Keratinocyte (primary cell): ENCODE results near the gene STK32C. TPM values are rescaled to one million over a fixed set of nuclear protein-coding genes. Genes with fewer than 3 reads are reported as not detected.

ENCODE experiments used
- DNase-seq: peaks from one replicate; pipeline ENCODE4 v3.0.0-alpha.2; 2011; ENCODE audit warnings: low read depth, missing footprints, low spot score
- FAIRE-seq: peaks from 2 replicates; lab custom pipeline; 2011; peaks lifted over from hg19 to GRCh38; lab: Jason Lieb, UNC
- H2AFZ ChIP-seq: 2 replicates; pipeline ENCODE4 v1.6.0; 2012; ENCODE audit warnings: low read length, control low read depth, inconsistent platforms; ENCODE audit not compliant: control insufficient read depth
- H3K27ac ChIP-seq: 2 replicates; pipeline ENCODE4 v1.5.1; 2011; ENCODE audit warnings: low read length; ENCODE audit not compliant: control insufficient read depth, insufficient read depth
- H3K27me3 ChIP-seq: 3 replicates; pipeline ENCODE4 v1.6.0; 2011; ENCODE audit warnings: low read length; ENCODE audit not compliant: control insufficient read depth, insufficient read depth; ENCODE audit errors: extremely low read depth
- H3K36me3 ChIP-seq, 2 experiments: 2 replicates in 1 of 2; 3 replicates in 1 of 2; pipeline ENCODE4 v1.5.1; 2011; ENCODE audit warnings: low read length in 2 of 2, mild to moderate bottlenecking in 1 of 2; ENCODE audit not compliant: control insufficient read depth in 2 of 2, insufficient read depth in 2 of 2; ENCODE audit errors: extremely low read depth in 1 of 2
- H3K4me1 ChIP-seq: 3 replicates; pipeline ENCODE4 v1.5.1; 2011; ENCODE audit warnings: low read length; ENCODE audit not compliant: control insufficient read depth, insufficient read depth; ENCODE audit errors: extremely low read depth
- H3K4me2 ChIP-seq: 3 replicates; pipeline ENCODE4 v1.6.0; 2011; ENCODE audit warnings: low read depth, low read length; ENCODE audit not compliant: control insufficient read depth, insufficient read depth; ENCODE audit errors: extremely low read depth
- H3K4me3 ChIP-seq, 3 experiments: fragments of 200-600 bp in 1 of 3; sonication (generic) in 1 of 3; 2 replicates in 2 of 3; 3 replicates in 1 of 3; pipeline ENCODE4 v1.5.1; 2011 to 2016; ENCODE audit warnings: low read length in 3 of 3, mild to moderate bottlenecking in 3 of 3, control low read depth in 2 of 3, inconsistent platforms in 1 of 3, low read depth in 1 of 3, mixed read lengths in 1 of 3, mixed run types in 1 of 3, moderate library complexity in 1 of 3; ENCODE audit not compliant: control insufficient read depth in 2 of 3, insufficient read depth in 2 of 3; ENCODE audit errors: extremely low read depth in 1 of 3
- H3K79me2 ChIP-seq: 2 replicates; pipeline ENCODE4 v1.6.0; 2012; ENCODE audit warnings: low read length; ENCODE audit not compliant: control insufficient read depth, insufficient read depth
- H3K9ac ChIP-seq: 3 replicates; pipeline ENCODE4 v1.6.0; 2011; ENCODE audit warnings: low read length; ENCODE audit not compliant: control insufficient read depth, insufficient read depth; ENCODE audit errors: extremely low read depth
- H3K9me1 ChIP-seq: 3 replicates; pipeline ENCODE4 v1.6.0; 2011; ENCODE audit warnings: low read length; ENCODE audit not compliant: control insufficient read depth, insufficient read depth; ENCODE audit errors: extremely low read depth
- H3K9me3 ChIP-seq: 2 replicates; pipeline ENCODE4 v1.5.1; 2012; ENCODE audit warnings: low read depth, low read length; ENCODE audit not compliant: control insufficient read depth
- H4K20me1 ChIP-seq: 3 replicates; pipeline ENCODE4 v1.6.0; 2011; ENCODE audit warnings: low read length; ENCODE audit not compliant: control insufficient read depth, insufficient read depth; ENCODE audit errors: extremely low read depth
- EZH2 ChIP-seq: IDR thresholded peaks from one replicate; pipeline ENCODE4 v1.6.1; 2012; ENCODE audit warnings: inconsistent platforms, mild to moderate bottlenecking, low read length, moderate library complexity
- dilution Hi-C: fragments of 300-500 bp; cut with MboI; formaldehyde crosslinking; loops from one replicate; pipeline ENCODE4 v1.7.0; 2020; ENCODE audit warnings: low sequenced_read_pairs; ENCODE audit not compliant: extremely low pct_ligation_motif_present
- polyA plus RNA-seq, 5 experiments: library from polyadenylated mRNA; depleted of rRNA in 3 of 5; stranded (reverse) in 3 of 5; stranded (forward) in 1 of 5; unstranded in 1 of 5; fragments of >200 nt; gene quantifications; 1 replicate in 1 of 5; 2 replicates in 3 of 5; 3 replicates in 1 of 5; pipeline versions ENCODE4 v1.2.1 to v1.2.3, GENCODE V29; 2011 to 2012; ENCODE audit warnings: missing spikeins in 2 of 5, low read depth in 1 of 5, low replicate concordance in 1 of 5
- TF ChIP-seq, protein P1 (sequence below), 3 experiments: IDR thresholded peaks in 1 of 3; conservative IDR thresholded peaks in 1 of 3; optimal IDR thresholded peaks in 1 of 3; 2 replicates in 2 of 3; 3 replicates in 1 of 3; pipeline versions ENCODE3 to v1.5.1; 2011; ENCODE audit warnings: low read length in 3 of 3, mild to moderate bottlenecking in 3 of 3, moderate library complexity in 2 of 3, control low read depth in 1 of 3, inconsistent platforms in 1 of 3; ENCODE audit not compliant: insufficient read depth in 2 of 3; ENCODE audit errors: extremely low read depth in 1 of 3

STK32C gene
- polyA plus RNA-seq, 1 donor (not counting 4 experiments of a cell fraction or from before 2014, with no cell fraction given), result 4.1 TPM

DNA sequence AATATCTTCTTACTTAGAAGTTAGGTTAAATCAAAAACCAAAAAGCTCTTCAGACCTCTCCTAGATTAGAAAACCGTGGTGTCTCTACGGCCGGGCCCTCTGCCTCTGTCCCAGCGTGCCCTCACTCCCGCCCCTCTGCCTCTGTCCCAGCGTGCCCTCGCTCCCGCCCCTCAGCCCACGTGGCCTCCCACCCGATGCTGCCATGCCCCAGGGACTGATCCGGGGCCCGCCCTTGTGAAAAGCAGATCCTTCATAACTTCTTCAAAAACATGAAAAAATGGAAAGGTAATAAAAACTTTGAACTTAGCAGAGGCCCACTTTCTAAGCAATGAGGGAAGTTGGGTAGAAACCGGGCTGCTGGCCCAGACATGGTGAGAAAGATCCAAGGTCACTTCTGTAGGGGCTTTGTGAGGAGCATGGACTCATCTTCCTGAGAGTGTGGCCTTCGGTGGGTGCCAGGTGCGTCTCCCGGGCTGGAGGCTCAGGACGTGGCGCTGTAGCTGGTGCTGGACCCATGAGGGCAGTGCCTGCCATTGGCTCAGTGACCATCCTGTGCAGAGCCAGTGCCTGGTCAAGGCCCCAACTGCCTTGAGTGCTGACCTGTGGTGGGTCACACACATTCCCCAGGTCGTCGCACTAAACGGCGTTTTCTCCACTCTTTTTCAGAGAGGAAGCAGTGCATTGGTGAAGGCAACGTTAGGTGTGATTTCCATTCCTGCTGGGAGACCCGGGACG, 125.9 kb downstream of the STK32C start:
- DNase-seq, result no peak
- Histone ChIP-seq H2AFZ (no peak overlapping the region), H3K9me3 (no peaks in the 10 kb centered on the region), H3K79me2 (no peaks in the 10 kb centered on the region), H3K4me3 (no peak overlapping the region), H3K27me3 (peaks cover 35% of the 10 kb centered on the region), H3K9me1 (no peaks in the 10 kb centered on the region), H3K27ac (no peak overlapping the region), H3K4me2 (no peak overlapping the region), H4K20me1 (no peaks in the 10 kb centered on the region), H3K9ac (no peak overlapping the region), H3K4me1 (no peaks in the 10 kb centered on the region), H3K36me3 (no peaks in the 10 kb centered on the region)
- dilution Hi-C loops, result no loop called here
- TF ChIP-seq EZH2, result no peak
- TF ChIP-seq, protein P1, sequence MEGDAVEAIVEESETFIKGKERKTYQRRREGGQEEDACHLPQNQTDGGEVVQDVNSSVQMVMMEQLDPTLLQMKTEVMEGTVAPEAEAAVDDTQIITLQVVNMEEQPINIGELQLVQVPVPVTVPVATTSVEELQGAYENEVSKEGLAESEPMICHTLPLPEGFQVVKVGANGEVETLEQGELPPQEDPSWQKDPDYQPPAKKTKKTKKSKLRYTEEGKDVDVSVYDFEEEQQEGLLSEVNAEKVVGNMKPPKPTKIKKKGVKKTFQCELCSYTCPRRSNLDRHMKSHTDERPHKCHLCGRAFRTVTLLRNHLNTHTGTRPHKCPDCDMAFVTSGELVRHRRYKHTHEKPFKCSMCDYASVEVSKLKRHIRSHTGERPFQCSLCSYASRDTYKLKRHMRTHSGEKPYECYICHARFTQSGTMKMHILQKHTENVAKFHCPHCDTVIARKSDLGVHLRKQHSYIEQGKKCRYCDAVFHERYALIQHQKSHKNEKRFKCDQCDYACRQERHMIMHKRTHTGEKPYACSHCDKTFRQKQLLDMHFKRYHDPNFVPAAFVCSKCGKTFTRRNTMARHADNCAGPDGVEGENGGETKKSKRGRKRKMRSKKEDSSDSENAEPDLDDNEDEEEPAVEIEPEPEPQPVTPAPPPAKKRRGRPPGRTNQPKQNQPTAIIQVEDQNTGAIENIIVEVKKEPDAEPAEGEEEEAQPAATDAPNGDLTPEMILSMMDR (optimal IDR thresholded peaks at IDR 0.05 in 1 of 3, IDR thresholded peaks at IDR 0.05 in 1 of 3, conservative IDR thresholded peaks at IDR 0.05 in 1 of 3; ENCODE audit: extremely low read depth in 1 of 3, insufficient read depth in 2 of 3, low read length in 3 of 3), result no peak
- FAIRE-seq, result no peak

DNA sequence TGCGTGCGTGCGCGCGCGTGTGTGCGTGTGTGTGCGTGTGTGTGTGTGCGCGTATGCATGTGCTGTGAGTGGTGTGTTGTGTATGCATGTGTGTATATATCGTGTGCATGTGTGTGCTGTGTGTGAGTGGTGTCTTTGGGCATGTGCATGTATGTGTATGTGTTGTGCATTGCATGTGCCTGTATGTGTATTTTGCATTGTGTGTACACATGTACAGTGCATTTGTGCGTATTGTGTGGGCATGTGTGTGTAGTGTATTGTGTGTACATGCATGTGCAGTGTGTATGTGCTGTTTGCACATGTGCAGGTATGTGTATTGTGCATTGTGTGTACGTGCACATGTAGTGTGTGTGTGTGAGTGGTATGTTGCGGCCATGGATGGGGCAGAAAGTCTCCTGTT, 127.0 kb downstream of the STK32C start:
- Histone ChIP-seq H2AFZ (no peak overlapping the region), H3K27me3 (peaks cover 33% of the 10 kb centered on the region), H3K9me3 (no peaks in the 10 kb centered on the region), H4K20me1 (no peaks in the 10 kb centered on the region), H3K27ac (no peak overlapping the region), H3K9me1 (no peaks in the 10 kb centered on the region), H3K4me1 (no peaks in the 10 kb centered on the region), H3K9ac (no peak overlapping the region), H3K4me2 (no peak overlapping the region), H3K79me2 (no peaks in the 10 kb centered on the region), H3K36me3 (no peaks in the 10 kb centered on the region), H3K4me3 (no peak overlapping the region)
- dilution Hi-C loops, result no loop called here
- TF ChIP-seq, protein P1 (optimal IDR thresholded peaks at IDR 0.05 in 1 of 3, IDR thresholded peaks at IDR 0.05 in 1 of 3, conservative IDR thresholded peaks at IDR 0.05 in 1 of 3; ENCODE audit: extremely low read depth in 1 of 3, insufficient read depth in 2 of 3, low read length in 3 of 3), result no peak
- no peak for TF ChIP-seq EZH2
- FAIRE-seq, result no peak
- no peak for DNase-seq
